Endodermal cell (in vitro differentiated cells): Measurements from ENCODE around the gene MS4A5. TPM values are rescaled to one million over a fixed set of nuclear protein-coding genes. Genes with fewer than 3 reads are reported as not detected.
"Not testable (repeated sequence)": the region's sequence is repeated elsewhere in the genome, so short reads cannot be mapped to it uniquely, and the experiment has no call there.

Experiments used
- DNase-seq: peaks from one replicate; pipeline ENCODE4 v3.0.0-alpha.2; 2017
- H3K27ac ChIP-seq: 2 replicates; pipeline ENCODE4 v1.5.1; 2013; ENCODE audit warnings: mild to moderate bottlenecking, low read depth, low read length, moderate library complexity
- H3K27me3 ChIP-seq: 2 replicates; pipeline ENCODE4 v1.6.1; 2013; ENCODE audit warnings: mild to moderate bottlenecking, low read length, moderate library complexity; ENCODE audit not compliant: insufficient read depth, control insufficient read depth, poor library complexity, severe bottlenecking
- H3K36me3 ChIP-seq: 2 replicates; pipeline ENCODE4 v1.7.0; 2013; ENCODE audit warnings: mild to moderate bottlenecking, low read length, moderate library complexity; ENCODE audit not compliant: control insufficient read depth, insufficient read depth
- H3K4me1 ChIP-seq: one replicate; pipeline ENCODE4 v1.7.0; 2013; ENCODE audit warnings: low read length; ENCODE audit not compliant: control insufficient read depth, insufficient read depth
- H3K4me3 ChIP-seq: 2 replicates; pipeline ENCODE4 v1.5.1; 2013; ENCODE audit warnings: mild to moderate bottlenecking, low read length, moderate library complexity
- H3K9ac ChIP-seq: 2 replicates; pipeline ENCODE4 v1.6.1; 2013; ENCODE audit warnings: mild to moderate bottlenecking, low read length, moderate library complexity; ENCODE audit not compliant: poor library complexity, severe bottlenecking; ENCODE audit errors: extremely low read depth
- H3K9me3 ChIP-seq: 2 replicates; pipeline ENCODE4 v1.6.1; 2013; ENCODE audit warnings: mild to moderate bottlenecking, low read length, moderate library complexity; ENCODE audit not compliant: control insufficient read depth
- H3K27ac Mint-ChIP-seq: 2 replicates; pipeline ENCODE4 v1.8.0; 2020; ENCODE audit warnings: mixed read lengths
- H3K27me3 Mint-ChIP-seq: 2 replicates; pipeline ENCODE4 v1.8.0; 2021; ENCODE audit warnings: mild to moderate bottlenecking, mixed read lengths; ENCODE audit not compliant: insufficient read depth
- H3K36me3 Mint-ChIP-seq: 2 replicates; pipeline ENCODE4 v1.8.0; 2020; ENCODE audit warnings: low read depth, mixed read lengths
- H3K4me1 Mint-ChIP-seq: 2 replicates; pipeline ENCODE4 v1.8.0; 2020; ENCODE audit warnings: mixed read lengths
- H3K4me3 Mint-ChIP-seq: 2 replicates; pipeline ENCODE4 v1.8.0; 2020; ENCODE audit warnings: mild to moderate bottlenecking, moderate library complexity, mixed read lengths
- H3K9me3 Mint-ChIP-seq: 2 replicates; pipeline ENCODE4 v1.8.0; 2020; ENCODE audit warnings: mild to moderate bottlenecking, mixed read lengths
- WGBS, 2 experiments: methylation state at CpG; one replicate each; pipeline versions ENCODE4 v1.1.5 to v1.1.7; 2013; ENCODE audit warnings: missing lambda C conversion rate in 2 of 2, mixed read lengths in 1 of 2; ENCODE audit not compliant: insufficient coverage in 1 of 2, insufficient read length in 1 of 2; 5-methylcytosine and 5-hydroxymethylcytosine counted together
- total RNA-seq, 2 donors: library from RNA; stranded (reverse); fragmentation: NEBNext Ultra II Directional in 1 of 2; extraction: Animal tissue kit (Norgen Biotek cat#: 25700) in 1 of 2; gene quantifications; 2 replicates in 1 of 2; 3 replicates in 1 of 2; pipeline ENCODE4 v1.2.1, GENCODE V29; 2021
- TF ChIP-seq, protein P1 (sequence below): fragments of 200-600 bp; sonication (generic); conservative IDR thresholded peaks from 2 replicates; pipeline ENCODE4 v1.5.0; 2021; ENCODE audit warnings: antibody characterized with exemption, mild to moderate bottlenecking

Gene MS4A5
- total RNA-seq, 2 donors from 2014 or later: not detected

DNA sequence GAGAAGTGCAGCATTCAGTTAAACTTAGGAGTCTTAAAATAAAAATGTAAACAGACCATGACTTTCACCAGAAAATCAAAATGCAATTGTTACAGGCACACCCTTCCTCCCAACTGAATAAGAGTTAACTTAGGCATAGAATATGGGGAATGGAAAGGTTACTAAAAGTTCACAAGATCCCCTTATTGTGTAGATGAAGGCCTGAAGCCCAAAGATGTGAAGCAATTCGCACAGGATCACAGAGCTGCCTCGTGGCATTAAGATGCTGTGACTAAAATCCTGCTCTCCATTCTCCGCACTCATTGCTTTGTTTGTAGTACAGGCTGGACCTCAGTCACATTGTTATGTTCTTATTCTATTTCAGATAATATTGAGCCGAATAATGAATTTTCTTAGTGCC, 4.0 kb downstream of the MS4A5 start:
- Histone ChIP-seq H3K4me1 (peaks cover 4% of the 10 kb centered on the region), H3K27ac (no peak overlapping the region), H3K4me3 (no peak overlapping the region), H3K9me3 (no peaks in the 10 kb centered on the region), H3K27me3 (no peaks in the 10 kb centered on the region), H3K36me3 (no peaks in the 10 kb centered on the region), H3K9ac (no peak overlapping the region)
- H3K9me3 Mint-ChIP-seq: peaks cover 6% of the 10 kb centered on the region
- H3K27ac Mint-ChIP-seq: no peak overlapping the region
- H3K36me3 Mint-ChIP-seq: no peaks in the 10 kb centered on the region
- 83 to 89% methylated on average over 4 of the region's 4 CpGs for WGBS, 2 experiments
- DNase-seq: no peak
- TF ChIP-seq, protein P1, sequence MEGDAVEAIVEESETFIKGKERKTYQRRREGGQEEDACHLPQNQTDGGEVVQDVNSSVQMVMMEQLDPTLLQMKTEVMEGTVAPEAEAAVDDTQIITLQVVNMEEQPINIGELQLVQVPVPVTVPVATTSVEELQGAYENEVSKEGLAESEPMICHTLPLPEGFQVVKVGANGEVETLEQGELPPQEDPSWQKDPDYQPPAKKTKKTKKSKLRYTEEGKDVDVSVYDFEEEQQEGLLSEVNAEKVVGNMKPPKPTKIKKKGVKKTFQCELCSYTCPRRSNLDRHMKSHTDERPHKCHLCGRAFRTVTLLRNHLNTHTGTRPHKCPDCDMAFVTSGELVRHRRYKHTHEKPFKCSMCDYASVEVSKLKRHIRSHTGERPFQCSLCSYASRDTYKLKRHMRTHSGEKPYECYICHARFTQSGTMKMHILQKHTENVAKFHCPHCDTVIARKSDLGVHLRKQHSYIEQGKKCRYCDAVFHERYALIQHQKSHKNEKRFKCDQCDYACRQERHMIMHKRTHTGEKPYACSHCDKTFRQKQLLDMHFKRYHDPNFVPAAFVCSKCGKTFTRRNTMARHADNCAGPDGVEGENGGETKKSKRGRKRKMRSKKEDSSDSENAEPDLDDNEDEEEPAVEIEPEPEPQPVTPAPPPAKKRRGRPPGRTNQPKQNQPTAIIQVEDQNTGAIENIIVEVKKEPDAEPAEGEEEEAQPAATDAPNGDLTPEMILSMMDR: no peak
- no peak overlapping the region for H3K4me3 Mint-ChIP-seq
- peaks cover 18% of the 10 kb centered on the region for H3K4me1 Mint-ChIP-seq
- no peaks in the 10 kb centered on the region for H3K27me3 Mint-ChIP-seq

DNA sequence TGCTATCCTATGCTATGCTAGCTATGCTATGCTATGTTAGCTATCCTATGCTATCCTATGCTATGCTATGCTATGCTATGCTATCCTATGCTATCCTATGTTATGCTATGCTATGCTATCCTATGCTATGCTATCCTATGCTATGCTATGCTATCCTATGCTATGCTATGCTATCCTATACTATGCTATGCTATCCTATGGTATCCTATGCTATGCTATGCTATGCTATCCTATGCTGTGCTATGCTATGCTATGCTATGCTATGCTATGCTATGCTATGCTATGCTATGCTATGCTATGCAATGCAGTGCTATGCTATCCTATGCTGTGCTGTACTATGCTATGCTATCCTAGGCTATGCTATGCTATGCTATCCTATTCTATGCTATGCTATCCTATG, 17.7 kb downstream of the MS4A5 start:
- DNase-seq: no peak
- no peaks in the 10 kb centered on the region for H3K36me3 ChIP-seq
- H3K4me3 ChIP-seq: no peak overlapping the region
- no peaks in the 10 kb centered on the region for H3K4me1 ChIP-seq
- H3K27ac Mint-ChIP-seq: no peak overlapping the region
- H3K4me3 Mint-ChIP-seq: no peak overlapping the region
- H3K27me3 ChIP-seq: no peaks in the 10 kb centered on the region
- H3K27ac ChIP-seq: no peak overlapping the region
- peaks cover 2% of the 10 kb centered on the region for H3K4me1 Mint-ChIP-seq
- TF ChIP-seq, protein P1: no peak
- H3K36me3 Mint-ChIP-seq: no peaks in the 10 kb centered on the region
- no peaks in the 10 kb centered on the region for H3K9me3 ChIP-seq
- H3K9ac ChIP-seq: no peak overlapping the region
- H3K9me3 Mint-ChIP-seq: peaks cover 15% of the 10 kb centered on the region
- no peaks in the 10 kb centered on the region for H3K27me3 Mint-ChIP-seq

DNA sequence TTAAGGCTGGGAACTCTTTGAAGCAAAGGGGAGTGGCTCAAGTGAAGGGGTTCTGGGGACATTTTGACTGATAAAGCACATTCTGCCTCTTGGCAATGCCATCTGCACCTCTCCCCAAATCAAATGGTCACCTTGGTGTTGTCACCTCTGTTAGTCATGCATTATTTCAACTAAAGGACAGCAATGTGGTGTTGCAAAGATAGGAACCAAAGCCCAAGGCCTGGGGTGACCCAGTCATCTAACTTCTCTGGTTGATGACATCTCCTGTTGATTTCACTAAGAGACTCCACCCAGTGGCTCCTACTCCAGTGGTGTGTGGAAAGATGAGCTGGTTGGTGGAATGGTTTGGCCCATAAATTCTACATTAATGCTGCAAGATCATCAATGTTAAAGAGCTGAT, 18.5 kb downstream of the MS4A5 start:
- TF ChIP-seq, protein P1: no peak
- peaks cover 15% of the 10 kb centered on the region for H3K9me3 Mint-ChIP-seq
- DNase-seq: no peak
- no peak overlapping the region for H3K27ac Mint-ChIP-seq
- Histone ChIP-seq H3K27ac (no peak overlapping the region), H3K9me3 (no peaks in the 10 kb centered on the region), H3K36me3 (no peaks in the 10 kb centered on the region), H3K4me3 (no peak overlapping the region), H3K27me3 (no peaks in the 10 kb centered on the region), H3K9ac (no peak overlapping the region), H3K4me1 (no peaks in the 10 kb centered on the region)
- no peaks in the 10 kb centered on the region for H3K4me1 Mint-ChIP-seq
- no peak overlapping the region for H3K4me3 Mint-ChIP-seq
- H3K36me3 Mint-ChIP-seq: no peaks in the 10 kb centered on the region
- H3K27me3 Mint-ChIP-seq: no peaks in the 10 kb centered on the region

DNA sequence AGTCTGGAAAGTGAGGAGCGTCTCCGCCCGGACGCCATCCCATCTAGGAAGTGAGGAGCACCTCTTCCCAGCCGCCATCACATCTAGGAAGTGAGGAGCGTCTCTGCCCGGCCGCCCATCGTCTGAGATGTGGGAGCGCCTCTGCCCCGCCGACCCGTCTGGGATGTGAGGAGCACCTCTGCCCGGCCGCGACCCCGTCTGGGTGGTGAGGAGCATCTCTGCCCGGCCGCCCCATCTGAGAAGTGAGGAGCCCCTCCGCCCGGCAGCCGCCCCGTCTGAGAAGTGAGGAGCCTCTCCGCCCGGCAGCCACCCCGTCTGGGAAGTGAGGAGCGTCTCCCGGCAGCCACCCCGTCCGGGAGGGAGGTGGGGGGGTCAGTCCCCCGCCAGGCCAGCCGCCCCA, 21.8 kb downstream of the MS4A5 start:
- not testable (repeated sequence) for H3K4me3 Mint-ChIP-seq, H3K27ac ChIP-seq, H3K27ac Mint-ChIP-seq, H3K36me3 Mint-ChIP-seq, H3K36me3 ChIP-seq, H3K27me3 ChIP-seq, H3K9me3 ChIP-seq, H3K9ac ChIP-seq, H3K4me1 Mint-ChIP-seq, H3K27me3 Mint-ChIP-seq, DNase-seq, H3K4me1 ChIP-seq, H3K4me3 ChIP-seq
- H3K9me3 Mint-ChIP-seq: peaks cover 15% of the 10 kb centered on the region
- WGBS, 2 experiments: 98% methylated on average over 19 of the region's 32 CpGs; no CpG with 5 or more reads in 1 of the 2 experiments
